GM18499 (cell line): ENCODE data around the gene SPOCD1.

Source experiments
- ATAC-seq: cut with Tn5 transposase; IDR thresholded peaks from one replicate; pipeline ENCODE4 v1.9.1; 2021; ENCODE audit warnings: moderate number of reproducible peaks; ENCODE audit not compliant: insufficient read depth, unreplicated experiment

Gene SPOCD1

DNA sequence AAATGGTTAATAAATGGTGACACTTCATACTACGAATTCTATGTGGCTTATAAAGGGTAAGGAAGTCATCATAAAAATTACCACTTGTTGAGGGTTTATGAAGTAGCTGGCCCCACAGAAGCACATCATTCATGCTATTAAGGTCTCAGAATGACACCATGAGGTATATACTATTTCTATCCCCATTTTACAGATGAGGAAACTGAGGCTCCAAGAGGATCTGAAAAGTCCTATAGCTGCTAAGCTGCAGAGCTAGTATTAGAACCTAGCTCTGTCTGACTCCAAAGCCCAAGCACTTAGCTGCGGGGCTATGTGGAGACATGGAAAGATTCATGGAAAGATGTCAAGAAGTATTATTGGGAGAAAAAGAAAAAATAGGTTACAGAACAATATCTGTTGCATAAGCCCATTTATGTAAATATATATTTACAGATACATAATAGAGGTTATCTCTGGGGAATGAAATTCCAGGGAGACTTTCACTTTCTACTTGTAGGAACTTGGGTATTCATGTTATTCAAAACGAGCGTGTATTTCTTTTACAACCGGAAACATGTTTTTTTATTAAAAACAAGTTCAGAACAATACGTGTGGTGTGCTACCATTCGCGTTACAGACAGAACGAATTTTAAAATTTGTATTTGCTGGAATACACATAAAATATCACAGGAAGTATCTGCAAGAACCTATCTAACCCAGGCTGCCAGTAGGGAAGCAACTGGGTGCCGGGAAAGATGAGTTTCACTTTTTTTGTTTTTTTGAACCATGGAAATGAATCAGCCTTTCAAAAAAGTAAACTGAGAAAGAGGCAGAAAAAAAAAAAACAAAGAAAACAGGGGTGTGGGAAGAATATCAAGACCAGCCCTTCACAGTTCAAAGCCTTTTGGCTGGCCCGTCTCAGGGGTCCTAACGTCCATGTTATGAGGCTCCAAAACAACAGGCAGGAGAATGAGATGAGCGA, 13.4 kb downstream of the SPOCD1 start:
- no peak for ATAC-seq

GRCh38 chr1:31801458-31801857, 14.4 kb downstream of the SPOCD1 start:
- no peak for ATAC-seq

DNA sequence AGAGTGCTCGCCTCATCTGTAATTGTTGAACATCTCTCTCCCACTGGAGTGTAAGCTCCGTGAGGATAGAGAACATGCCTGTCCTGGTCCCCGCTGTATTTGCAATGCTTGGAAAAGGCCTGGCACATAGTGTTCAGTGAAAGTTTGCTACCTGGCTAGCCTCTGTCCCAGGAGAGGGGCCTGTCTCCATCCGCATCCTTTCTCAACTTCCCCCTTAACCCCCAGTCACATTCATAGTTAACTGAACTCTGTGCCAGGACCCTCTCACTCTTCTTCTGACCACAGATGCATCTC, 15.2 kb downstream of the SPOCD1 start:
- ATAC-seq, result no peak

DNA sequence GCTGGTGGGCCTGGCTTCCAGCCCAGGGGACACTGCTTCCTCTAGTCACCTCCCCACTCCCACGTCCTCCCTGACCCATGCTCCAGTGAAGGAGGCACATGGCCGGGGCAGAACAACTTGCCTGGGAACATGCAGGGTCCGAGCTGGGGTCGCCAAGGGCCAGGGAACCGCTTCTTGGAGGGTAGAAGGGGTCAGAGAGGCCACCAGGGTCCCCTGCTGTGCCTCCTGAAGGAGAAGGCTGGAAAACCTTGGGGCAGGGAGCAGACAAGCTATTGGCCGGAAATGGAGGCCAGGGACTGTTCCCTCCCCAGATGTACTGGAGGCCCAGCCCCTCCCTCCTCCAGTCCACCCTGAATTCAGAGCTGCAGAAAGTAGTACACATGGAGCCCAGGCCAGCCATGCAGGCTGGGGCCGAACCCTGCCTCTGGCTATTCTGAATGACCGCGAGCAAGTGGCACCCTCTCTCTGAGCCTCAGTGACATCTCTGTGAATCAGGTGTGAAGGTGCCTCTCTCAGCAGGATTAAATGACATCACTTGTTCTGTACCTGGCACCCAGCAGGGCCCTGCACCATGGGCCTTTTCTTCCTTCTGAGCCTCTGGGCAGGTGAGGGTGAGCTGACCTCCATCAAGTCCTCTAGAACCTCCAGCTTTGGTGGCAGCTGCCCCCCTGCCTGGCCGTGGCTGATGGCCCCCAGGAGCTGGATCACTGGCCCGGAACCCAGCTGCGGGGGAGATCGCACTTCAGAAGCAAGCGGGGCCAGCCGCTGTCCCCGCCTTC, 15.7 kb downstream of the SPOCD1 start:
- ATAC-seq, result no peak

- no peak for ATAC-seq
Observed at GRCh38 chr1:31799196-31799894, 16.5 kb downstream of the SPOCD1 start.

- no peak for ATAC-seq
Observed at GRCh38 chr1:31798433-31799195, 17.2 kb downstream of the SPOCD1 start.

GRCh38 chr1:31798086-31798432, 17.8 kb downstream of the SPOCD1 start:
- ATAC-seq, result no peak

GRCh38 chr1:31797216-31797615, 18.6 kb downstream of the SPOCD1 start:
- no peak for ATAC-seq

DNA sequence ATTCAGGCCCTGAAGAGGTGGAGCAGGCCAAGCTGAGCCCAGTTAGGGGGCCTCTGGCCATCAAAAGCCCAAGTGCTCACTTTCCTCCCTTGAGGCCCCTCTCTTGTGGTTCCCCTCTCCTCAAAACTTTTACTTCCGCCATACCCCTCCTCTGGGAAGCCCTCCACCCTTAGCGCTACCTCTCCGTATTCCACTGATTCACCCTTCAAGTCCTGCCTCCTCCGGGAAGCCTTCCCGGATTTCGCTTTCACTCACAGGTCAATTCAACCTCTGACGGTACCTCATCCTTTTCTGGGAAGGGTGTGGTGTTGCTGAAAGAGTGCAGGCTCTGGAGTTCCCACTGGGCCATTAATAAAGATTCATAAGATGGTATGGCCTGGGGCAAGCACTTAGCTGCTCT, 19.1 kb downstream of the SPOCD1 start:
- ATAC-seq, result no peak

DNA sequence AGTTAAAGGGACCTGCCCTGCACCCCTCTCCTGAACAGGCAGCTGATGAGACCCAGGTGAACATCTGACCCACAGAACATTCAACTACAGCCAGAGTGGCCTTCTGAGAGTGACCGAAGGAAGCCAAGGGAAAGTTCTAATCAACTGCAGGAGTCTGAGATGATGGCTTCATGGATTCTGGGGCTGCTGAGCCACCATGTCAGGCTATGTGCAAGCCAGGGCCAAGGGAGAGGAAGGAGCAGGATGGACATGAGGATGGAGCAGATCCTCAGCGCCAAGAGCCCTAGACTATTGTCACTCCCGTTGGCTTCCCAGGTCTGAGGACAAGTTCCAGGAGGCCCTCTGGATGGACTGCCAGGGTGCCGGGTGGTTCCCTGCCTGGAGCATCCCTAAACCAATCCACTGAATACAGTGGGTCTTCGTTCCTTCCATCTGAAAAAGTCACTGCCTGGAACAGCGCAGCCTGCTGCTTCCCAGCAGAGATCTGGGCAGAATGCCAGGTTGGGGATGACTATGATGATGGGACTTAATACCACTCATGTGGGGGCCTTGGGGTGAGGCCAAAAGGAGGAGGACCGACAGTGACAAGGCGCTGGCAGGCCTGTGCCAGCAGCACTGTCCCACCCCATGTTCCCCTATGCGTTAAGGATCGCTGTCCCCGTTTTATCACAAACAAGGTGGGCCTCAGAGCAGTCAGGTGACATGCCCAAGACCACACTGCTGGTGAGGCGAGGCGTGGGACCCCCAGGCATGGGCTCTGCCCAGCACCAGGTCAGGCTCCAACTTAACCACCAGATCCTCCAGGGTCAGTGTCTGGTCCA, 19.8 kb downstream of the SPOCD1 start:
- no peak for ATAC-seq

DNA sequence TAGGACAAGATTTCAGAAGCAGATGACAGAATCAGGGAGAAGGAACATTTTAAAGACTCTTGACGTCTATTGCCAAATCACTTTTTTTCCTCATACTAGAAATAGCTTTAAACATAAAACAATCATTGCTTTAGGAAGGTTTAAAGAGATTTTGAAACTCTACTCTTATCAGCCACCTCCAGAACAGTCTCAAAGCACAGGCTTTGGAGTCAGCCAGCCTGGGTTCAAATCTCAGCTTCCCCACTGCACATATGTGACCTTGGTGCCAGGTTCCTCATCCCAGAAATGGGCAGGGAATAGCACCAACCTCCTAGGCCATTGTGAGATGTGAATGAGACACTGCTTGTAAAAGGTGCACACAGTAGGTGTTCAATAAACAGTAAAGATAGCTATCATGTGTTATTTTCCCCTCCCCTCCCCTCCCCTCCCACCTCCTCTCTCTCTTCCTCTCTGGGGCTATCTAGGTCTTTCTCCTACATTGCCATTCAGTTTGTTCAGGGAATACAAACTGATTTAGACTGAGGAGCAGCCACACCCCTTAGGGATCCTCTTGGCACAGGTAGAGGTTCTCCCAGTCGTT, 20.6 kb downstream of the SPOCD1 start:
- no peak for ATAC-seq

- no peak for ATAC-seq
Observed at GRCh38 chr1:31793586-31794285, 22.1 kb downstream of the SPOCD1 start.

DNA sequence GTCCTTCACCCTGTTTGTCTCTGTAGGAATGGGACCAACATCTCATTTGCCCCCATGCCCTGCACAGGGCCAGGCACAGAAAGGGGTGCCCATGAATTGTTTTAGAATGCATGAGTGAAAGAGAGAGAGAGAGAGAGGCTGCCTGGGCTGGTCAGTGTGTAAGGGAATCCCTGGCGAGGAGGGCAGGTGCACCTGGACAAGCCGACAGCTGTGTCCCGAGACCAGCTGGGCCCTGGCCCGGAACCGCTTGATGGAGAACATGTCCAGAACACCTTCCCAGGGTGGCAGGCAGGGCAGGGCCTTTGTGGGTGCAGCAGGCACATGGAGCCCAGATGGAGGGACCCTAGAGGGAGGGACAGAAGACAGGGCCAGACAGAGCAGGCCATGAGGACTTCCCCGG, 22.7 kb downstream of the SPOCD1 start:
- ATAC-seq, result no peak

GRCh38 chr1:31792541-31792940, 23.3 kb downstream of the SPOCD1 start:
- ATAC-seq, result no peak

- ATAC-seq, result no peak
Observed at GRCh38 chr1:31792116-31792515, 23.7 kb downstream of the SPOCD1 start.

DNA sequence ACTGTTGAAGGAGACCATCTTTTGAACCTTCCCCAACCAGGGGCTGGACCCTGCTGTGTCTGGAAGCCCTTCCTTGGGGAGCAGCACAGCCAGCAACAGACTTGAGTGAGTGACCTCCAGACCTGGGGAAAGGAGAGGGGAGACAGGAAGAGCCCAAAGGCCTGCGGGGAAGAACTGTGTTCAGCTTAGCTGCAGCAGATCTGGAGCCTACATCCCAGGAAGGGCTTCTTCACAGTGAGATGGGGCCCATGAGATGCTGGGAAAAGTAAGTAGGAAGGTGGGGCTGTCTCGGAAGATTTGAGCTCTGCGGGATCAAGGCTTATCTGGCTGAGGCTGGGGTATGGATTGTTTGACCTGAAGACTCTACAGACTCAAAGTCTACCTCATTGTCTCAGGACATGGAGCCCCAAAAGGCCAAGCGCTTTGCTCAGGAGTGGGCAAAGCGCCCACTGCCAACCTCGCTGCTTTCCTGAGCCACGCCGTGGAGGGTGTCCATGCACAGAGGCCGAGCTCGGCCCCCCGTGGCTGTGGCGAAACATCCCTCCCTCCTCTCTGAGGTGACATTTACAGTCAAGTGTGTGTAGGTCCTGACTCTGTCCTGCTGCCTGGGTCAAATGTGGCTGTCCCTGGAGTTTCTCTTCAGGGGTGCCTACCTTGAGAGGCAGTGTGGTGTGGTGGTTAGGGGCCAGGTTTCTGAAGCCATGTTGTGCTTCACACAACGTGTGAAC, 24.5 kb downstream of the SPOCD1 start:
- ATAC-seq, result no peak

DNA sequence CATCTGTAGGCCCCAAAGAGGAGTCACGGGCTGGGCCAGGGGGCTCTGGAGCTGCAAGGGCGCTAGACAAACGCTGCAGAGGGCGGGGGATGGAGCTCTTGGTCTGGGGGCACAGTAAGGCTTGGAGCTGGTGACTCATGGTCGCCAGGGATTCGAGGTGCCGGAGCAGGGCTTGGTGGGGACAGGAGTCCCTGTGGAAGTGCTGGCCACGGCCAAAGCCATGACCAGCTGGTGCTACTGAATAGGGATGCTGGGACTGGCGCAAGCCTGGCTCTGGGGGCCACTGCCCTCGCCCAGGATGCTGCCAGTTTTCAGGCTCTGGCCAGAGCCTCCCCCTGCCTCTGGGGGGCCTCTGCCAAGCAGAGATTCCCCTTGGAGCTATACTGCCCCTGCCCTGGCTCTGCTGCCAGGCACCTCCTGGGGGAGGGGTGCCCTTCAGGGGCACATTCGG, 25.2 kb downstream of the SPOCD1 start:
- ATAC-seq, result no peak

- ATAC-seq, result no peak
Observed at GRCh38 chr1:31790140-31790539, 25.7 kb downstream of the SPOCD1 start.
